ENCODE data around the gene CYB561A3. TPM values are rescaled to one million over a fixed set of nuclear protein-coding genes. Genes with fewer than 3 reads are reported as not detected.

The CYB561A3 gene
- total and polyA plus RNA-seq, 2 of the 13 experiments (the other 11 are each of a cell fraction or from before 2014, with no cell fraction given) = 11.4 to 14.9 TPM

- no peak for TF ChIP-seq ETS1 (CRISPR knock-in tag; IDR thresholded peaks at IDR 0.05)
- TF ChIP-seq ZNF710 (CRISPR knock-in tag; IDR thresholded peaks at IDR 0.05; ENCODE audit: borderline replicate concordance) = no peak
- no peak for TF ChIP-seq TEF (CRISPR knock-in tag; IDR thresholded peaks at IDR 0.05)
- peak; percentile 83; the same call in 1 of the 2 replicates for TF ChIP-seq ZNF547 (CRISPR knock-in tag; IDR thresholded peaks at IDR 0.05)
- no peak for TF ChIP-seq ZNF260 (CRISPR knock-in tag; IDR thresholded peaks at IDR 0.05; ENCODE audit: borderline replicate concordance, low read depth)
- no peak for TF ChIP-seq ZUFSP (CRISPR knock-in tag; IDR thresholded peaks at IDR 0.05; ENCODE audit: borderline replicate concordance)
- TF ChIP-seq NCOA1 (CRISPR knock-in tag; IDR thresholded peaks at IDR 0.05) = peak; percentile 87; the same call in 1 of the 2 replicates
- peak; percentile 78; the same call in 1 of the 2 replicates for TF ChIP-seq PHF20 (CRISPR knock-in tag; IDR thresholded peaks at IDR 0.05)
- TF ChIP-seq HOXD1 (CRISPR knock-in tag; IDR thresholded peaks at IDR 0.05) = no peak; the same call in 1 of the 2 replicates
- peak; percentile 63 for TF ChIP-seq ZNF652 (CRISPR knock-in tag; IDR thresholded peaks at IDR 0.05; ENCODE audit: borderline replicate concordance, low read depth)
- TF ChIP-seq CCAR2 (optimal IDR thresholded peaks at IDR 0.05; ENCODE audit: low read depth, low read length) = no peak
- peak in 1 of 2 experiments; percentile 75; a peak in 2 of 4 replicates for TF ChIP-seq KLF16 (CRISPR knock-in tag; IDR thresholded peaks at IDR 0.05)
- TF ChIP-seq SYNCRIP (IDR thresholded peaks at IDR 0.05; ENCODE audit: insufficient read depth, low read depth, low read length) = no peak
- TF ChIP-seq KMT2A (CRISPR knock-in tag; IDR thresholded peaks at IDR 0.05) = 0 out of 2 replicates have a peak, but pooled peaks have one; percentile 41
- TF ChIP-seq MTA3 (CRISPR knock-in tag; IDR thresholded peaks at IDR 0.05) = no peak
- 0 out of 2 replicates have a peak, but pooled peaks have one; percentile 46 for TF ChIP-seq FOXO1 (CRISPR knock-in tag; IDR thresholded peaks at IDR 0.05)
- 0 out of 2 replicates have a peak, but pooled peaks have one; percentile 23 for TF ChIP-seq GMEB2 (CRISPR knock-in tag; IDR thresholded peaks at IDR 0.05; ENCODE audit: low read depth)
- 0 out of 2 replicates have a peak, but pooled peaks have one; percentile 14 for TF ChIP-seq ZFP37 (CRISPR knock-in tag; IDR thresholded peaks at IDR 0.05; ENCODE audit: borderline replicate concordance)
- TF ChIP-seq ZNF225 (CRISPR knock-in tag; IDR thresholded peaks at IDR 0.05) = peak; percentile 94
- TF ChIP-seq SMAD9 (CRISPR knock-in tag; IDR thresholded peaks at IDR 0.05) = no peak
These were observed at the start of gene CYB561A3, which contains the start of gene TMEM138 (continued) for GRCh38 chr11:61361741-61362541.

Measured in HepG2 (cell line).